SK-N-SH (cell line): ENCODE data around the gene EIF4G1. TPM values are rescaled to one million over a fixed set of nuclear protein-coding genes. Genes with fewer than 3 reads are reported as not detected.

Source experiments
- CTCF ChIA-PET: fragments of 300-600, 350-600 bp; formaldehyde crosslinking; extraction: SDS; loops from one replicate; lab custom pipeline; 2021; lab: Yijun Ruan, JAX
- POLR2A ChIA-PET: fragments of 350-600 bp; sonication (Branson Sonifier 250); formaldehyde crosslinking; extraction: SDS; loops from one replicate; lab custom pipeline; 2020; ENCODE audit warnings: antibody characterized with exemption, inconsistent platforms; lab: Yijun Ruan, JAX
- DNase-seq: peaks from one replicate; pipeline ENCODE4 v3.0.0; 2012
- H2AFZ ChIP-seq: fragments of 200-600 bp; sonication (generic); 2 replicates; pipeline ENCODE4 v1.8.1; 2016; ENCODE audit warnings: antibody characterized with exemption, mild to moderate bottlenecking, low read depth
- H3F3A ChIP-seq: fragments of 200-600 bp; sonication (generic); replicated peaks from 2 replicates; pipeline ENCODE3; 2016; ENCODE audit warnings: antibody characterized with exemption, mild to moderate bottlenecking; ENCODE audit not compliant: insufficient read depth
- H3K27ac ChIP-seq, 2 experiments: fragments of 200-500 bp in 1 of 2; fragments of 200-600 bp in 1 of 2; sonication (Bioruptor generic) in 1 of 2; sonication (generic), shearing (Covaris generic) in 1 of 2; 2 replicates each; pipeline versions ENCODE4 v1.5.1 to v1.6.1; 2014 to 2016; ENCODE audit warnings: low read depth in 2 of 2, inconsistent platforms in 1 of 2, low read length in 1 of 2, mild to moderate bottlenecking in 1 of 2, mixed read lengths in 1 of 2
- H3K27me3 ChIP-seq: fragments of 200-600 bp; sonication (generic), shearing (Covaris generic); 2 replicates; pipeline ENCODE4 v1.6.1; 2016; ENCODE audit warnings: mixed run types; ENCODE audit not compliant: insufficient read depth
- H3K36me3 ChIP-seq, 2 experiments: fragments of 200-500 bp in 1 of 2; fragments of 200-600 bp in 1 of 2; sonication (Bioruptor generic) in 1 of 2; sonication (generic) in 1 of 2; replicated peaks in 1 of 2; 2 replicates each; pipeline versions ENCODE3 to v1.5.1; 2014 to 2016; ENCODE audit warnings: low read length in 1 of 2, mild to moderate bottlenecking in 1 of 2; ENCODE audit not compliant: insufficient read depth in 2 of 2, control insufficient read depth in 1 of 2
- H3K4me1 ChIP-seq, 2 experiments: fragments of 200-500 bp in 1 of 2; fragments of 200-600 bp in 1 of 2; sonication (Bioruptor generic) in 1 of 2; sonication (generic), shearing (Covaris generic) in 1 of 2; 2 replicates each; pipeline versions ENCODE4 v1.5.1 to v1.6.1; 2014 to 2016; ENCODE audit warnings: low read depth in 1 of 2, low read length in 1 of 2, mixed run types in 1 of 2; ENCODE audit not compliant: insufficient read depth in 2 of 2, control insufficient read depth in 1 of 2
- H3K4me2 ChIP-seq: fragments of 200-600 bp; sonication (generic), shearing (Covaris generic); 2 replicates; pipeline ENCODE4 v1.6.1; 2017; ENCODE audit warnings: mixed run types
- H3K4me3 ChIP-seq, 2 experiments: fragments of 200-500 bp in 1 of 2; fragments of 200-600 bp in 1 of 2; sonication (Bioruptor generic) in 1 of 2; sonication (generic), shearing (Covaris generic) in 1 of 2; 2 replicates each; pipeline versions ENCODE4 v1.5.1 to v1.8.1; 2014 to 2016; ENCODE audit warnings: low read depth in 2 of 2, inconsistent platforms in 1 of 2, low read length in 1 of 2, mild to moderate bottlenecking in 1 of 2, mixed read lengths in 1 of 2, moderate library complexity in 1 of 2
- H3K79me2 ChIP-seq: fragments of 200-600 bp; sonication (generic); 2 replicates; pipeline ENCODE4 v1.8.1; 2017; ENCODE audit warnings: mild to moderate bottlenecking; ENCODE audit not compliant: insufficient read depth
- H3K9ac ChIP-seq: fragments of 200-600 bp; sonication (generic); 2 replicates; pipeline ENCODE4 v1.6.1; 2017; ENCODE audit warnings: mixed run types
- H3K9me2 ChIP-seq: fragments of 200-600 bp; sonication (generic); 2 replicates; pipeline ENCODE4 v1.6.1; 2017; ENCODE audit warnings: mixed run types
- H3K9me3 ChIP-seq: fragments of 200-600 bp; sonication (generic); 2 replicates; pipeline ENCODE4 v1.6.1; 2017; ENCODE audit warnings: mixed run types, mild to moderate bottlenecking, moderate library complexity
- H4K20me1 ChIP-seq: fragments of 200-600 bp; sonication (generic); 2 replicates; pipeline ENCODE4 v1.6.1; 2017; ENCODE audit warnings: mild to moderate bottlenecking, mixed run types; ENCODE audit not compliant: insufficient read depth
- CHD2 ChIP-seq: fragments of 150-350 bp; IDR thresholded peaks from 2 replicates; pipeline ENCODE4 v1.6.1; 2018; ENCODE audit warnings: low read length; ENCODE audit not compliant: partially characterized antibody
- EZH2phosphoT487 ChIP-seq: fragments of 200-600 bp; sonication (generic); IDR thresholded peaks from 2 replicates; pipeline ENCODE4 v1.6.1; 2017; ENCODE audit warnings: low read depth, mixed run types, mild to moderate bottlenecking, antibody characterized with exemption, moderate library complexity, borderline replicate concordance
- GABPA ChIP-seq: IDR thresholded peaks from 2 replicates; pipeline ENCODE4 v1.4.0; 2012; ENCODE audit warnings: low read depth, mild to moderate bottlenecking
- IRF3 ChIP-seq: fragments of 150-350 bp; IDR thresholded peaks from 2 replicates; pipeline ENCODE4 v1.6.1; 2016; ENCODE audit warnings: mild to moderate bottlenecking, low read depth, low read length
- MEF2A ChIP-seq: IDR thresholded peaks from 2 replicates; pipeline ENCODE4 v1.4.0; 2012; ENCODE audit warnings: low read depth, borderline replicate concordance
- NRF1 ChIP-seq: IDR thresholded peaks from 2 replicates; pipeline ENCODE4 v1.6.1; 2012; ENCODE audit warnings: low read depth, mild to moderate bottlenecking, low read length
- RCOR1 ChIP-seq: fragments of 150-350 bp; IDR thresholded peaks from 2 replicates; pipeline ENCODE4 v1.6.1; 2017; ENCODE audit warnings: antibody characterized with exemption, low read length
- RFX5 ChIP-seq: IDR thresholded peaks from 2 replicates; pipeline ENCODE4 v1.6.1; 2012; ENCODE audit warnings: mild to moderate bottlenecking, improper control_type of control experiment, low read length
- RXRA ChIP-seq: IDR thresholded peaks from 2 replicates; pipeline ENCODE4 v1.4.0; 2012; ENCODE audit warnings: low read depth, mild to moderate bottlenecking, borderline replicate concordance
- SIN3A ChIP-seq: IDR thresholded peaks from 2 replicates; pipeline ENCODE4 v1.6.1; 2012; ENCODE audit warnings: low read depth, mild to moderate bottlenecking, low read length, moderate library complexity, borderline replicate concordance
- TAF1 ChIP-seq: IDR thresholded peaks from 2 replicates; pipeline ENCODE4 v1.6.1; 2012; ENCODE audit warnings: low read depth, mild to moderate bottlenecking, low read length, moderate library complexity, borderline replicate concordance
- TEAD4 ChIP-seq: IDR thresholded peaks from 2 replicates; pipeline ENCODE4 v1.4.0; 2012; ENCODE audit warnings: mild to moderate bottlenecking, borderline replicate concordance; ENCODE audit not compliant: insufficient read depth
- USF2 ChIP-seq: fragments of 150-350 bp; IDR thresholded peaks from 2 replicates; pipeline ENCODE4 v1.6.1; 2017; ENCODE audit warnings: antibody characterized with exemption, low read length, low read depth, borderline replicate concordance
- YY1 ChIP-seq: IDR thresholded peaks from 2 replicates; pipeline ENCODE4 v1.4.0; 2012; ENCODE audit warnings: low read depth, mild to moderate bottlenecking
- ZBTB33 ChIP-seq: IDR thresholded peaks from 2 replicates; pipeline ENCODE4 v1.4.0; 2012; ENCODE audit warnings: low read depth, borderline replicate concordance
- WGBS: methylation state at CpG from one replicate; pipeline ENCODE4 v1.1.6; 2017; ENCODE audit warnings: low lambda C conversion rate; 5-methylcytosine and 5-hydroxymethylcytosine counted together
- polyA plus RNA-seq, 3 experiments: library from polyadenylated mRNA; depleted of rRNA; stranded (reverse); fragments of >200 nt; gene quantifications; 2 replicates each; pipeline ENCODE4 v1.2.3, GENCODE V29; 2012

EIF4G1 gene
- polyA plus RNA-seq, 1 of the 3 experiments (the other 2 are of a cell fraction): 262 TPM

GRCh38 chr3:184275961-184276910 lies 38.2 kb upstream of the EIF4G1 start, which contains the start of gene ECE2:
ECE2 (plus strand) TSS chr3:184276022; CDS start chr3:184276154, 132 bp downstream.
- H3K9ac ChIP-seq: no peak within 1 kb of the TSS
- CTCF ChIA-PET: interaction anchor here (0.9 kb wide), 1 partner anchor 25 kb away, joined by 3 read pairs; no protein-coding TSS in a partner anchor
- H3K9me3 ChIP-seq: no peaks in the 10 kb centered on the region
- no peaks in the 10 kb centered on the region for H3K79me2 ChIP-seq
- no peak within 1 kb of the TSS for H3K27ac ChIP-seq
- H3K4me3 ChIP-seq: no peak within 1 kb of the TSS
- no peaks in the 10 kb centered on the region for H3K9me2 ChIP-seq
- no peak within 1 kb of the TSS for H2AFZ ChIP-seq
- no peaks in the 10 kb centered on the region for H4K20me1 ChIP-seq
- H3K4me2 ChIP-seq: no peak within 1 kb of the TSS
- TF ChIP-seq YY1: no peak
- TF ChIP-seq USF2: no peak
- no peak for TF ChIP-seq EZH2phosphoT487
- TF ChIP-seq RFX5: no peak
- 62% methylated on average over 40 of the region's 65 CpGs for WGBS
- H3K36me3 ChIP-seq: no peaks in the 10 kb centered on the region
- POLR2A ChIA-PET: no interaction called here
- H3K4me1 ChIP-seq: peaks cover 0 to 3% of the 10 kb centered on the region in 2 experiments; a peak in 1 of 4 replicates
- H3F3A ChIP-seq: no peaks in the 10 kb centered on the region
- H3K27me3 ChIP-seq: peaks cover 14% of the 10 kb centered on the region
- peak; percentile 72 for DNase-seq

- Histone ChIP-seq H3K36me3 (no peaks in the 10 kb centered on the region), H3K9ac (no peak overlapping the region), H3K27ac (no peak overlapping the region), H3K79me2 (no peaks in the 10 kb centered on the region), H3K27me3 (peaks cover 14% of the 10 kb centered on the region), H4K20me1 (no peaks in the 10 kb centered on the region), H3K4me3 (no peak overlapping the region), H3K4me1 (peaks cover 0 to 3% of the 10 kb centered on the region in 2 experiments; a peak in 1 of 4 replicates), H3K9me2 (no peaks in the 10 kb centered on the region), H2AFZ (no peak overlapping the region)
- POLR2A ChIA-PET: no interaction called here
- TF ChIP-seq GABPA (no peak), TEAD4 (no peak), MEF2A (no peak), SIN3A (no peak), RCOR1 (no peak), TAF1 (no peak), ZBTB33 (no peak), RXRA (no peak), NRF1 (no peak), IRF3 (no peak), EZH2phosphoT487 (no peak), CHD2 (no peak)
- TF ChIP-seq, all 33 proteins: peak for 0
- CTCF ChIA-PET: interaction anchor here (0.9 to 1.8 kb wide), 2 partner anchors 26 to 28 kb away, joined by 3 to 5 read pairs; partner anchors contain the start of gene EEF1AKMT4
- DNase-seq: no peak
- Histone ChIP-seq H3K9me3 (no peaks in the 10 kb centered on the region), H3K4me2 (no peak overlapping the region), H3F3A (no peaks in the 10 kb centered on the region)
- WGBS: 62% methylated on average over 5 of the region's 6 CpGs
Measured at GRCh38 chr3:184277366-184277765, 37.0 kb upstream of the EIF4G1 start.
